HepG2 (cell line): ENCODE results near the gene UBTD1. TPM values are rescaled to one million over a fixed set of nuclear protein-coding genes. Genes with fewer than 3 reads are reported as not detected.

Experiments used
- ARNT ChIP-seq: fragments of 450-650 bp; IDR thresholded peaks from 2 replicates; pipeline ENCODE4 v1.6.1; 2017
- ATF1 ChIP-seq: IDR thresholded peaks from 2 replicates; pipeline ENCODE4 v1.6.1; 2016; ENCODE audit warnings: mild to moderate bottlenecking, control low read depth
- EEA1 ChIP-seq: sonication (generic); formaldehyde crosslinking; IDR thresholded peaks from 2 replicates; pipeline ENCODE4 v1.5.1; 2020; ENCODE audit warnings: mild to moderate bottlenecking, missing genetic modification reagents, borderline replicate concordance
- EHMT2 ChIP-seq: fragments of 200-600 bp; sonication (generic); IDR thresholded peaks from 2 replicates; pipeline ENCODE4 v1.7.0; 2017; ENCODE audit warnings: antibody characterized with exemption, low read depth, low read length, borderline replicate concordance
- FOXA3 ChIP-seq: IDR thresholded peaks from 2 replicates; pipeline ENCODE4 v1.6.1; 2016; ENCODE audit warnings: missing genetic modification reagents, missing compliant biosample characterization
- GABPB1 ChIP-seq: IDR thresholded peaks from 2 replicates; pipeline ENCODE4 v1.6.1; 2016; ENCODE audit warnings: mild to moderate bottlenecking, missing genetic modification reagents, moderate library complexity, missing compliant biosample characterization
- HNF4A ChIP-seq: sonication (generic); formaldehyde crosslinking; IDR thresholded peaks from 2 replicates; pipeline ENCODE4 v1.4.0; 2020; ENCODE audit warnings: missing genetic modification reagents
- LRRFIP1 ChIP-seq: sonication (generic); formaldehyde crosslinking; conservative IDR thresholded peaks from 2 replicates; pipeline ENCODE4 v1.4.0; 2020; ENCODE audit warnings: missing genetic modification reagents
- MAF1 ChIP-seq: sonication (generic); formaldehyde crosslinking; IDR thresholded peaks from 2 replicates; pipeline ENCODE4 v1.5.0; 2020; ENCODE audit warnings: missing genetic modification reagents, borderline replicate concordance
- POGZ ChIP-seq: sonication (generic); formaldehyde crosslinking; IDR thresholded peaks from 2 replicates; pipeline ENCODE4 v1.4.0; 2020; ENCODE audit warnings: mild to moderate bottlenecking, missing genetic modification reagents
- SIX1 ChIP-seq: sonication (generic); formaldehyde crosslinking; IDR thresholded peaks from 2 replicates; pipeline ENCODE4 v1.4.0; 2020; ENCODE audit warnings: missing genetic modification reagents, borderline replicate concordance
- TMF1 ChIP-seq: sonication (generic); formaldehyde crosslinking; IDR thresholded peaks from 2 replicates; pipeline ENCODE4 v1.8.1; 2022; ENCODE audit warnings: low read depth, missing genetic modification reagents
- ZBTB4 ChIP-seq: sonication (generic); formaldehyde crosslinking; IDR thresholded peaks from 2 replicates; pipeline ENCODE4 v1.4.0; 2020; ENCODE audit warnings: missing genetic modification reagents, mild to moderate bottlenecking, borderline replicate concordance
- ZFX ChIP-seq: sonication (generic); formaldehyde crosslinking; IDR thresholded peaks from 2 replicates; pipeline ENCODE4 v1.4.0; 2020; ENCODE audit warnings: mild to moderate bottlenecking, low read depth, missing genetic modification reagents, moderate library complexity
- ZMAT5 ChIP-seq: sonication (generic); formaldehyde crosslinking; IDR thresholded peaks from 2 replicates; pipeline ENCODE4 v1.5.0; 2020; ENCODE audit warnings: mild to moderate bottlenecking, low read depth, missing genetic modification reagents, borderline replicate concordance
- ZNF292 ChIP-seq: sonication (generic); formaldehyde crosslinking; IDR thresholded peaks from 2 replicates; pipeline ENCODE4 v1.8.1; 2022; ENCODE audit warnings: mild to moderate bottlenecking, low read depth, missing genetic modification reagents, borderline replicate concordance
- ZNF326 ChIP-seq: sonication (generic); formaldehyde crosslinking; IDR thresholded peaks from 2 replicates; pipeline ENCODE4 v1.4.0; 2020; ENCODE audit warnings: missing genetic modification reagents, borderline replicate concordance
- ZNF335 ChIP-seq: sonication (generic); formaldehyde crosslinking; IDR thresholded peaks from 2 replicates; pipeline ENCODE4 v1.4.0; 2020; ENCODE audit warnings: missing genetic modification reagents
- ZNF33A ChIP-seq: sonication (generic); formaldehyde crosslinking; IDR thresholded peaks from 2 replicates; pipeline ENCODE4 v1.5.1; 2020; ENCODE audit warnings: missing genetic modification reagents, mild to moderate bottlenecking, moderate library complexity, borderline replicate concordance
- ZNF343 ChIP-seq: sonication (generic); formaldehyde crosslinking; IDR thresholded peaks from 2 replicates; pipeline ENCODE4 v1.4.0; 2020; ENCODE audit warnings: mild to moderate bottlenecking, missing genetic modification reagents
- ZUFSP ChIP-seq: sonication (generic); formaldehyde crosslinking; IDR thresholded peaks from 2 replicates; pipeline ENCODE4 v1.9.0; 2021; ENCODE audit warnings: missing genetic modification reagents, mild to moderate bottlenecking, borderline replicate concordance
- polyA plus RNA-seq, 8 experiments: library from polyadenylated mRNA; depleted of rRNA in 3 of 8; stranded (reverse) in 7 of 8; unstranded in 1 of 8; fragments of >200 nt; fragmentation: Illumina TruSeq in 4 of 8; extraction: Trizol in 4 of 8; gene quantifications; 2 replicates each; pipeline versions ENCODE4 v1.2.1 to v1.2.3, GENCODE V29; 2011 to 2016; ENCODE audit warnings: low read depth in 4 of 8, missing spikeins in 1 of 8, mixed read lengths in 1 of 8; ENCODE audit not compliant: insufficient read depth in 1 of 8
- total RNA-seq, 5 experiments: library from RNA; depleted of rRNA; stranded (reverse); fragments of >200 nt; fragmentation: Illumina TruSeq; extraction: Trizol; gene quantifications; 2 replicates each; pipeline ENCODE4 v1.2.3, GENCODE V29; 2016; ENCODE audit warnings: low read depth in 1 of 5

UBTD1 gene
- total and polyA plus RNA-seq, 2 of the 13 experiments (the other 11 are each of a cell fraction or from before 2014, with no cell fraction given) = 7.9 to 10.0 TPM

- TF ChIP-seq EHMT2 (no peak), ZNF335 (no peak), GABPB1 (CRISPR knock-in tag) (peak; percentile 54; the same call in 1 of the 2 replicates), ZNF343 (CRISPR knock-in tag) (no peak), TMF1 (CRISPR knock-in tag) (no peak; the same call in 1 of the 2 replicates), MAF1 (no peak), EEA1 (CRISPR knock-in tag) (peak; percentile 26; the same call in 1 of the 2 replicates), FOXA3 (CRISPR knock-in tag) (peak; percentile 34; the same call in 1 of the 2 replicates), ZBTB4 (CRISPR knock-in tag) (no peak), ZNF292 (CRISPR knock-in tag) (peak; percentile 46; the same call in 1 of the 2 replicates), ARNT (no peak), ATF1 (CRISPR knock-in tag) (no peak), POGZ (CRISPR knock-in tag) (no peak; the same call in 1 of the 2 replicates), HNF4A (CRISPR knock-in tag) (no peak), LRRFIP1 (CRISPR knock-in tag) (no peak), SIX1 (CRISPR knock-in tag) (no peak), ZNF33A (no peak), ZFX (CRISPR knock-in tag) (no peak), ZMAT5 (CRISPR knock-in tag) (no peak), ZNF326 (CRISPR knock-in tag) (no peak), ZUFSP (CRISPR knock-in tag) (no peak)
These were observed 1.1 kb upstream of the UBTD1 start (continued) for GRCh38 chr10:97497572-97498075.
